ENCODE data around the gene NUDT1. TPM values are rescaled to one million over a fixed set of nuclear protein-coding genes. Genes with fewer than 3 reads are reported as not detected.

Gene NUDT1
- total and polyA plus RNA-seq, 4 experiments from 2014 or later = 20.9 to 59.2 (median 31.5) TPM

DNA sequence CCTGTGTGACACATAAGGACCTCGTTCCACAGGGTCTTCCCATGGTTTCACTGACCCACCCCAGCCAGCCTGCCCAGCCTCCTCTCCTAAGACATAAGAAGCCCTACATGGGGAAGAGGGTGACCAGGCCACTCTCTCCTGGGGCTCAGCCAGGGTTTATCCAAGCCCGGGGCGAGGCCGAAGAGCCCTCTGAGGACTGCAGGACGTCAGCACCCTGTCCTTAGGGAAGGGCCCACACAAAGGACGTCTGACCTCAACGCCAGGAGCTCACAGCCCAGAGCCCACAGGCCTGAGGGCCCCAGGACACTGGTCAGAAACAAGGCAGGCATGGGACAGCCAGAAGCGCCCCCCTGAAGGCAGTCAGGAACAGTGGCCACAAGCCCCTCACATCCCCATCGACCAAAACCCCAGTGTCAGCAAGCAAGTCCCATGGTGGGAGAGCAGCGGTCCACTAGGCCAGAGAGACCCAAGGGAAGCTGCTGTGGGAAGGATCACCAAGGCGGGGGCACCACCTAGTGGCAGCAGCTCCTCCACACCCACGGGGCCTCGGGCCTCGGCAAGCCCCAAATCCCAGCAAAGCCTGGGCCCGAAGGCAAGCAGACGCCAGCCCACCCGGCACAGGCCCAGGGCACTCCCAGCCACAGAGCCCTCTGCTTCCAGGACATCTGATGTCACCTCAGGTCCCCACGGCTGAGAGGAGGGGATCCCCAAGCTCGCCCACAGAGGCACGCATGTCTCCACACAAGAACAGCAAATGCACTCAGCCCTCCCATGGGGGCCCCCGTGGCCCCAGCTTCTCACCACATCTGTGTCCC, 32.7 kb upstream of the NUDT1 start:
- Mint-ChIP-seq H3K27me3 (no peaks in the 10 kb centered on the region), H3K4me1 (peaks cover 3 to 7% (median 5%) of the 10 kb centered on the region in 4 donors), H3K4me3 (no peak overlapping the region), H3K36me3 (peaks cover 38 to 42% of the 10 kb centered on the region in 2 donors), H3K9me3 (no peaks in the 10 kb centered on the region), H3K27ac (peak overlapping the region in 1 of 7 donors; percentile 42)
- intact Hi-C loops (cut with micrococcal nuclease) = no loop called here
- Histone ChIP-seq H3K36me3 (ENCODE audit: insufficient read depth, low read length) (peaks cover 18% of the 10 kb centered on the region), H3K4me1 (ENCODE audit: insufficient read depth, low read length) (no peaks in the 10 kb centered on the region), H3K4me3 (ENCODE audit: low read length in 2 of 2) (no peak overlapping the region), H3K27me3 (ENCODE audit: insufficient read depth, low read length) (no peaks in the 10 kb centered on the region), H3K9me3 (ENCODE audit: control insufficient read depth in 1 of 2, low read length in 2 of 2) (no peaks in the 10 kb centered on the region), H3K27ac (ENCODE audit: low read depth, low read length) (no peak overlapping the region)
- CTCF ChIA-PET (ENCODE audit: partially characterized antibody) = no interaction called here
- peak in 4 of 5 donors; percentile 24 to 38 (median 32) for DNase-seq
- POLR2A ChIA-PET (ENCODE audit: partially characterized antibody) = no interaction called here

DNA sequence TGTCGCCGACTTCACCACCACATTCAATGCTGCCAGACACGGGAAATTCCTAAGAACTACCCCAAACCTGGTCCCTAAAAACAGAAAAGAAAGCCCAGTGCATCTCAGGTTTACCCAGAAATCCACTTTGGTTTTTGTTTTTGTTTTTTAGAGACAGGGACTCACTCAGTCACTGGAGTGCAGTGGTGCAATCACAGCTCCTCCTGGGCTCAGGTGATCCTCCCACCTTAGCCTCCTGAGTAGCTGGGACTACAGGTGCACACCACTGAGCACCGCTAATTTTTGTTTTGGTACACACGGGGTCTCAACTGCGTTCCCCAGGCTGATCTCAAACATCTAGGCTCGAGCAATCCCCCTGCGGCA, 32.1 kb upstream of the NUDT1 start:
- no peak overlapping the region for H3K27ac ChIP-seq (ENCODE audit: low read depth, low read length)
- peaks cover 18% of the 10 kb centered on the region for H3K36me3 ChIP-seq (ENCODE audit: insufficient read depth, low read length)
- no peaks in the 10 kb centered on the region for H3K27me3 ChIP-seq (ENCODE audit: insufficient read depth, low read length)
- no peak overlapping the region for H3K4me3 ChIP-seq (ENCODE audit: low read length in 2 of 2)
- ChIA-PET CTCF (ENCODE audit: partially characterized antibody) (no interaction called here), POLR2A (ENCODE audit: partially characterized antibody) (no interaction called here)
- Mint-ChIP-seq H3K4me3 (no peak overlapping the region), H3K36me3 (peaks cover 38 to 46% of the 10 kb centered on the region in 2 donors), H3K9me3 (no peaks in the 10 kb centered on the region), H3K27ac (no peak overlapping the region), H3K27me3 (no peaks in the 10 kb centered on the region), H3K4me1 (peaks cover 5 to 12% (median 7%) of the 10 kb centered on the region in 4 donors)
- DNase-seq = no peak
- intact Hi-C loops (cut with micrococcal nuclease) = no loop called here
- H3K9me3 ChIP-seq (ENCODE audit: control insufficient read depth in 1 of 2, low read length in 2 of 2) = no peaks in the 10 kb centered on the region
- no peaks in the 10 kb centered on the region for H3K4me1 ChIP-seq (ENCODE audit: insufficient read depth, low read length)

DNA sequence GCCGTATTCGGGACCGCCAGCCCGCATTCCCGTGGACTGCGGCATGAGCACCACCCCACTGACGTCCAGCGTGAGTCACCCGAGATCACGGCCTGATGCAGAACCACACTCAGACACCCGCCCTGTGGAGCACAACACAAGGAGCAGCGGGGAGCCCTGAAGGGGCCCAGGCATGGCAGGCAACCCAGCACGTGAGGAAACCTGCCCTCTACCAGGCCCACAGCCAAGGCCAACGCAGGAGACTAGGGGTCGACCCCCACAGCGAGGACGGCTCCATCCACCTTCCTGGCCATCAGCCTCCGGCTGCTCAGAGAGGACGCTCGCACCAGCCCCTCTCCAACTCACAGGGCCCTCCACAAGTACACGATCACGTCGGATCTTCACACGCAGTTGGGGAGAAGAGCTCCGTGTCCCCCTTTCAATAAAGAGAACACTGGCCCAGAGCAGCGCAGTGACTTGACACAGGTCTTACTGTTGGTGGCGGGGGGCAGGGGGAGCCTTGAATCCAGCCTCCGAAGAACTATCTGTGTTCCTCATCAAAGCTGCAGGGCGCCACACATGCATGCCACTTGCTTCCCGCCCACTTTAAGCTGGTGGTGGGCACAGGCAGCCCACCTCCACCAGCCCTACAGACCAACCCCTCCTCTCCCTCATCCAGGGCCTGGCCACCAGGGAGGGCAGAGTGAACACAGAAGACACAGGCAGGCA, 31.3 kb upstream of the NUDT1 start:
- POLR2A ChIA-PET (ENCODE audit: partially characterized antibody) = no interaction called here
- peaks cover 5 to 17% (median 9%) of the 10 kb centered on the region in 4 donors for H3K4me1 Mint-ChIP-seq
- CTCF ChIA-PET (ENCODE audit: partially characterized antibody) = no interaction called here
- peaks cover 38 to 53% of the 10 kb centered on the region in 2 donors for H3K36me3 Mint-ChIP-seq
- H3K4me1 ChIP-seq (ENCODE audit: insufficient read depth, low read length) = no peaks in the 10 kb centered on the region
- H3K27me3 Mint-ChIP-seq = no peaks in the 10 kb centered on the region
- no peaks in the 10 kb centered on the region for H3K9me3 ChIP-seq (ENCODE audit: control insufficient read depth in 1 of 2, low read length in 2 of 2)
- no peaks in the 10 kb centered on the region for H3K9me3 Mint-ChIP-seq
- H3K36me3 ChIP-seq (ENCODE audit: insufficient read depth, low read length) = peaks cover 22% of the 10 kb centered on the region
- no peak overlapping the region for H3K4me3 Mint-ChIP-seq
- intact Hi-C loops (cut with micrococcal nuclease) = no loop called here
- H3K27ac Mint-ChIP-seq = peak overlapping the region in 1 of 7 donors; percentile 41
- DNase-seq = no peak
- no peaks in the 10 kb centered on the region for H3K27me3 ChIP-seq (ENCODE audit: insufficient read depth, low read length)
- no peak overlapping the region for H3K4me3 ChIP-seq (ENCODE audit: low read length in 2 of 2)
- H3K27ac ChIP-seq (ENCODE audit: low read depth, low read length) = no peak overlapping the region

DNA sequence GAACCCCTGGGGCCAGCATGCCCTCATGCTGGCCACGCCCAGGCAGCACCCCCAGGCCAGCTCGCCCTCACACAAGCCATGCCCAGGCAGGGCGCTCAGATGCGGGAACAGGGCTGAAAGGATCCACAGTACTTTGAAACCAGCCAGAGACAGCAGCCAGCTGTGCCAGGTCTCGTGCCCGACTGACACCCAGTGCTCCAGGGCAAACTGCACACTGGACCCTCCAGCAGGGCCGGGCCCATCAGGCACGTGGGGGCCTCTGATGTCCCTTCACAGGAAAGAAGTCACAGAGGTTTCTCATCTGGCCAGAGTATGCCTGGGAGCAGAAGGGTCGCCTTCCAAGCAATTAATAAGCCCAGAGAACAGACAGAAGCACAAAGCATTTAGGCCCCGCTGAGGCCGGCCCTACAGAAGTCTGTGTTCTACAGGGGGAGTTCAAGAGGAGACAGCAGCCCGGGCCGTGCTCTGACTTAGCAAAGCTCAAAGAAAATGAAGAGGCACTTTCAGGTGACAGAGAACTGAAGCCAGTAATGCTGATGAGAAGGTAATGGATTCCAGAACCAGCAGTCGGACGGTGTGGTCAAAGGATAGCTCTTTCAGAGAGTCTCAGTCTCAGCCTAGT, 30.7 kb upstream of the NUDT1 start:
- H3K27ac Mint-ChIP-seq = no peak overlapping the region
- peaks cover 44 to 59% of the 10 kb centered on the region in 2 donors for H3K36me3 Mint-ChIP-seq
- ChIA-PET POLR2A (ENCODE audit: partially characterized antibody) (no interaction called here), CTCF (ENCODE audit: partially characterized antibody) (no interaction called here)
- H3K4me1 Mint-ChIP-seq = peaks cover 5 to 19% (median 11%) of the 10 kb centered on the region in 4 donors
- Histone ChIP-seq H3K27ac (ENCODE audit: low read depth, low read length) (no peak overlapping the region), H3K36me3 (ENCODE audit: insufficient read depth, low read length) (peaks cover 28% of the 10 kb centered on the region), H3K27me3 (ENCODE audit: insufficient read depth, low read length) (no peaks in the 10 kb centered on the region), H3K9me3 (ENCODE audit: control insufficient read depth in 1 of 2, low read length in 2 of 2) (no peaks in the 10 kb centered on the region), H3K4me1 (ENCODE audit: insufficient read depth, low read length) (no peaks in the 10 kb centered on the region), H3K4me3 (ENCODE audit: low read length in 2 of 2) (no peak overlapping the region)
- no peaks in the 10 kb centered on the region for H3K27me3 Mint-ChIP-seq
- H3K9me3 Mint-ChIP-seq = no peaks in the 10 kb centered on the region
- H3K4me3 Mint-ChIP-seq = no peak overlapping the region
- no peak for DNase-seq
- intact Hi-C loops (cut with micrococcal nuclease) = no loop called here

DNA sequence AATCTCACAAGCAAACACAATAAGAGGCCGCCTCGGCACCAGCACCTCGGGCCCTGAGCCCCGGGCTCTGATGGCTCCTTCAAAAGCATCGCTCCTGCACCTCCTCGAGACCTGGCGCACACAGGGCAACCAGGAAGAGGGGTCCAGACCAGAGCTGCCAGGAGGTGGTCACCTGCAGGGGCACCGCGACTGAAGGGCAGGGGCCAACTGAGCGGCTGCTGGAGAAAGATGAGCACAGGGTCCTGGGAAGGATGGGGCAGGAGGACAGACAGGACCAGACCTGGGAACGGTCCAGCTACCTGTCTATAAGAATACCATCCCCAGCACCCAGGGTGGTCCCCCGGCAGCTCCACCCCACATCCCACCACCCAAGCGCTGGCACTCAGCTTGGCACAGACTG, 30.1 kb upstream of the NUDT1 start:
- no peaks in the 10 kb centered on the region for H3K4me1 ChIP-seq (ENCODE audit: insufficient read depth, low read length)
- H3K27ac Mint-ChIP-seq = no peak overlapping the region
- H3K9me3 Mint-ChIP-seq = no peaks in the 10 kb centered on the region
- no peaks in the 10 kb centered on the region for H3K9me3 ChIP-seq (ENCODE audit: control insufficient read depth in 1 of 2, low read length in 2 of 2)
- H3K36me3 Mint-ChIP-seq = peaks cover 46 to 62% of the 10 kb centered on the region in 2 donors
- ChIA-PET CTCF (ENCODE audit: partially characterized antibody) (no interaction called here), POLR2A (ENCODE audit: partially characterized antibody) (no interaction called here)
- H3K27me3 Mint-ChIP-seq = no peaks in the 10 kb centered on the region
- DNase-seq = no peak
- intact Hi-C loops (cut with micrococcal nuclease) = no loop called here
- no peak overlapping the region for H3K27ac ChIP-seq (ENCODE audit: low read depth, low read length)
- H3K27me3 ChIP-seq (ENCODE audit: insufficient read depth, low read length) = no peaks in the 10 kb centered on the region
- no peak overlapping the region for H3K4me3 ChIP-seq (ENCODE audit: low read length in 2 of 2)
- peaks cover 5 to 19% (median 11%) of the 10 kb centered on the region in 4 donors for H3K4me1 Mint-ChIP-seq
- no peak overlapping the region for H3K4me3 Mint-ChIP-seq
- H3K36me3 ChIP-seq (ENCODE audit: insufficient read depth, low read length) = peaks cover 28% of the 10 kb centered on the region

DNA sequence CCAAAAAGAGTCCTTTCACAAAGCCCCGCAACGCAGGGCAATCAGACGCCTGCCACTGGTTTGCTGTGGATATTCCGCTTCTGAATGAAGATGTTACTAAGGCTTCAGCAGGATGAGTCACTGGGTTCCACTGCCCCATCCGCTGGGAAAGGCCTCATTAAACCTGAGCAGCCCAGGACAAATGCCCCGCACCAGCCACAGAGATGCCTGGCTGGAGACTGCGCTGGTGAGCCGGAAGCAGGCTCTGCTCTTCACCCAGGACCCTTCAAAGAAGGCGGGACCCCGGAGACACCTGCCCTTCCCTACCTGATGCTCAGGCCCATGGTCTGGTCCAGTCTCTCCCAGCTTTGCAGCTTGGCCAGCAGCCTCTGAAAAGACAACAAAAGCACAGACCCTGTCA, 29.1 kb upstream of the NUDT1 start:
- H3K4me3 Mint-ChIP-seq = no peak overlapping the region
- no peak for DNase-seq

DNA sequence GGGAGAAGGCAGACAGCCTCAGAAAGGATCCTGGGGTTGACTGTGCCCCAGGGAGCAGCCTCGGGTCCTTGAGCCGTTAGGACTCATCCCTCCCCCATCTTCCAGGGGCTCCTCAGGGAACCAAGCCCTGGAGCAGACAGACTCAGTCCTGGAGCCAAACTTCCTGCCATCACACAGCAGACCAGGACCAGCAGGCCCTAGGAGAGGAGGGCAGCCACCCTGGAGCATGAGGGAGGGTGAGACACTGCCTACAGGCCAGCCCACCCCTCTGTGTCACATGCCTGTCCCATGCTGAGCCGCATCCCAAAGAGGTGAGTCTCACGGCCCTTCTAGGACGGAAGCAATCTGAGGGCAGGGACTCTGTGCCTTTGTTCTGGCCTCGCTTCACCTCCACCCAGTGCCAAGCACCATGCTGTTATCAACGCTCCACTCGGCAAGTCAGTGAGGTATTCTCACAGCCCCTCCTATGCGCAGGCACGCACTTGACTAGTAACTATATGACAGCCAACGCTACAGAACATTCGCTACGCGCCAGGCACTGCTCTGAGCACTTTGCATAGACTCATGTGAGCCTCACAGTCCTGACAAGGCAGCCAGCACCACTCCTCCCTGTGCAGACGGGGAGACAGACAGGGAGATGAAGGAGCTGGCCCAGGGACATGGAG, 28.3 kb upstream of the NUDT1 start:
- H3K4me1 Mint-ChIP-seq = peaks cover 5 to 19% (median 11%) of the 10 kb centered on the region in 4 donors
- H3K4me3 Mint-ChIP-seq = no peak overlapping the region
- Histone ChIP-seq H3K4me1 (ENCODE audit: insufficient read depth, low read length) (no peaks in the 10 kb centered on the region), H3K36me3 (ENCODE audit: insufficient read depth, low read length) (peaks cover 28% of the 10 kb centered on the region), H3K27me3 (ENCODE audit: insufficient read depth, low read length) (no peaks in the 10 kb centered on the region), H3K9me3 (ENCODE audit: control insufficient read depth in 1 of 2, low read length in 2 of 2) (no peaks in the 10 kb centered on the region), H3K4me3 (ENCODE audit: low read length in 2 of 2) (no peak overlapping the region), H3K27ac (ENCODE audit: low read depth, low read length) (no peak overlapping the region)
- peak overlapping the region in 1 of 7 donors; percentile 37 for H3K27ac Mint-ChIP-seq
- DNase-seq = no peak
- peaks cover 50 to 61% of the 10 kb centered on the region in 2 donors for H3K36me3 Mint-ChIP-seq
- H3K27me3 Mint-ChIP-seq = no peaks in the 10 kb centered on the region
- POLR2A ChIA-PET (ENCODE audit: partially characterized antibody) = no interaction called here
- H3K9me3 Mint-ChIP-seq = no peaks in the 10 kb centered on the region
- CTCF ChIA-PET (ENCODE audit: partially characterized antibody) = no interaction called here
- intact Hi-C loops (cut with micrococcal nuclease) = no loop called here

More for the DNA sequence above, 29.1 kb upstream of the NUDT1 start:
- H3K27ac ChIP-seq (ENCODE audit: low read depth, low read length) = no peak overlapping the region
- no peaks in the 10 kb centered on the region for H3K9me3 ChIP-seq (ENCODE audit: control insufficient read depth in 1 of 2, low read length in 2 of 2)
- no peaks in the 10 kb centered on the region for H3K27me3 ChIP-seq (ENCODE audit: insufficient read depth, low read length)
- Mint-ChIP-seq H3K27ac (no peak overlapping the region), H3K9me3 (no peaks in the 10 kb centered on the region), H3K36me3 (peaks cover 46 to 63% of the 10 kb centered on the region in 2 donors), H3K27me3 (no peaks in the 10 kb centered on the region), H3K4me1 (peaks cover 5 to 19% (median 11%) of the 10 kb centered on the region in 4 donors)
- intact Hi-C loops (cut with micrococcal nuclease) = no loop called here
- ChIA-PET CTCF (ENCODE audit: partially characterized antibody) (no interaction called here), POLR2A (ENCODE audit: partially characterized antibody) (no interaction called here)
- no peaks in the 10 kb centered on the region for H3K4me1 ChIP-seq (ENCODE audit: insufficient read depth, low read length)
- peaks cover 34% of the 10 kb centered on the region for H3K36me3 ChIP-seq (ENCODE audit: insufficient read depth, low read length)
- H3K4me3 ChIP-seq (ENCODE audit: low read length in 2 of 2) = no peak overlapping the region

Measured in CD4-positive, alpha-beta memory T cell (primary cell).